SIG-M5 treated with dmso at 0.1 percent for 504 hours (cell line): ENCODE results near the gene AFF2.

Source experiments
- DNase-seq: peaks from one replicate; lab custom pipeline; 2025; ENCODE audit not compliant: unreplicated experiment; lab: John Stamatoyannopoulos, UW

The AFF2 gene

DNA sequence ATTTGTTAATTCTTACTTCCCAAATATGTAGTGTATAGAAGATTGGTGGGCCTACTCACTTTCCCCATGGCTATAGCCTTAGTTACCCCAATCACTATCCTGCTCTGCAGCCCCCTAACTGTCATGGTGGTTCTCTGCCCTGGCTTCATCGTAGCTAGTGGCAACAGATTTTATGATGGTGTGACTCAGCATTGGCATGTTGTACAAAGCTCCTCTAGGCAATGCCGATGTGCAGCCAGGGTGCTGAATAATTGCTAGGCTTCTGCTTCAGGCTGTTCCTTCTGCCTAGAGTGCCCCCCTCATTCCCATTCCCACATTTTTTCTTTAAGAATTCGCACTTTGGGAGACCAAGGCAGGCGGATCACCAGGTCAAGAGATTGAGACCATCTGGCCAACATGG, 35.2 kb downstream of the AFF2 start:
- no peak for DNase-seq

DNA sequence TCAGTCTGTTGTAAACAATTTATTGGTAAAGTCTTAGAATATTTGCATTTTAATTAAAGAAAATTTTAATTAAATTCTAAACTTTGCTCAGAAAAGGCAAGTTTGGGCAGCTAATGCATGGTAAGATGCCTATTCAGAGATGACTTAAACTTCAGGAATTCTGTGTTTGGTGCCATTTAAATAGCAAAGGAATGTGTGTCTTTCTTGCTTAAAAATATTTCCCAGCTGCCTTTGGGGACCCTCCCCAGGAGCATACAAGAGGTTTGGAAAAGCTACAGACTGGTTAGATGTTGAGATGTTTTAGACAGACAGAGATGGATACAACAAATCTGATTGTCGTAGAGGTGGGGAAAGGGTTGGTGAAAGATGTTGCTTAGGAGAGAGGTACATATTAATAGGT, 36.5 kb downstream of the AFF2 start:
- no peak for DNase-seq

DNA sequence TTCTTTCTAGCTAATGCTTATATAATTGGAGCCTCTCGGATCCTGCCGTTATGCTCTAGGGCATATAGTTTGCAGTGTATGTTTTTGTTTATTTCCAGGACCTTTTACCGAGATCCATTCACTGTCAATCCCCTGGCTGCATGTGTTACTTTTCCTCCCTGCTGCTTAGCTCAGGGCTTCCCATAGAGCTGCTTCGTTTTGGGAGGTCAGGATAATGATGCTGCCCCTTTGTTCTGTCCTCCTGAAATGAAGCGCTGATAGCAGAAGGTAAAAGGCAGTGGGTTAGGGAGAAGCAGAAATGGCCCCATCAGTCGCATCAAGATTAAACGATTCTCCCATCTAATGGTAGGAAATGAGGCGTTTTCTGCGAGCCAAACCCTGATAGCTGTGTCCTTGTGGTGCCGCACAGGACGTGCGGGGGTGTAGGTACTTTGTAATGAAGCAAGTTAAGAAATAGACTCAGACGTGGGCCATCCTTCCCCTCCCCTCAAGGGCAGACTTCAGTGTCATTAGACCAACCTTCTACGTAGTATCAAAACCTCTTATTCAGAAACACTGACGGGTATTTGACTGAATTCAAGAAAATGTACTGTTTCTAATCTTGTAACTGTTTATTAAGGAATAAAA, 37.3 kb downstream of the AFF2 start:
- no peak for DNase-seq

DNA sequence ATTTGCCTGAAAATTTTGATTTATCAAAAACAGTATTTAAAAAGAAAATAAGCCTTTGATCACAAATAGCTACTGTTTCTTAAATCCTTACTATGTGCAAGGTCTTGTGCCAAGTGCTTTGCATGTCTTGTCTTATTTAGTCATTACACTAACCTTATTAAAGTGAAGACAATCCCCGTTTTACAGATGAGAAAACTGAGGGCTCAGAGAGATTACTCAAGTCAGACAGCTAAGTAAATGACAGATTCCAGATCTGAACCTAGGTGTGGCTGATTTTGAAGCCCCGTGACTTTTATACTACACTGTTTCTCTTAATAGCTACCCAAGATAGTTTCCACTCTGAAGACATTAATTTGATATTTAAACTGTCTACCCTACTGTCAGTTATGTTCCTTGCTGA, 38.2 kb downstream of the AFF2 start:
- DNase-seq: no peak

DNA sequence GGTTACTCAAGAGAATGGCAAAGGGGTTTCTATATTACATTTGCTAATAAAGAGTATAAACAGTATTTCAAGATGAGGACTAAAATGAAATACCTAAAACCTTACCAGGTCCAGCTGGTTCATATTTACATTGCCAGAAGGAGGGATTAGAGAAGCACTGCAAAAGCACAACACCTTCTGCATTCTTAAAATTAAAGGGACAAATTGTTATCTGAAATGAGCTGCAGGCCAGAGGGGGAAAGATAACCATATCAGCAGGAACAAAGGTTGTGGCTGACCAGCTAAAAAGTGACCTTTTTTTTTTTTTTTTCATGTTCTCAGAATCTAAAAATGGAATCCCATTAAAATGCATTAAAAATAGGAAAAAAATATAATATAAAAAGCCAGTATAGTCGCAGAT, 39.7 kb downstream of the AFF2 start:
- no peak for DNase-seq

DNA sequence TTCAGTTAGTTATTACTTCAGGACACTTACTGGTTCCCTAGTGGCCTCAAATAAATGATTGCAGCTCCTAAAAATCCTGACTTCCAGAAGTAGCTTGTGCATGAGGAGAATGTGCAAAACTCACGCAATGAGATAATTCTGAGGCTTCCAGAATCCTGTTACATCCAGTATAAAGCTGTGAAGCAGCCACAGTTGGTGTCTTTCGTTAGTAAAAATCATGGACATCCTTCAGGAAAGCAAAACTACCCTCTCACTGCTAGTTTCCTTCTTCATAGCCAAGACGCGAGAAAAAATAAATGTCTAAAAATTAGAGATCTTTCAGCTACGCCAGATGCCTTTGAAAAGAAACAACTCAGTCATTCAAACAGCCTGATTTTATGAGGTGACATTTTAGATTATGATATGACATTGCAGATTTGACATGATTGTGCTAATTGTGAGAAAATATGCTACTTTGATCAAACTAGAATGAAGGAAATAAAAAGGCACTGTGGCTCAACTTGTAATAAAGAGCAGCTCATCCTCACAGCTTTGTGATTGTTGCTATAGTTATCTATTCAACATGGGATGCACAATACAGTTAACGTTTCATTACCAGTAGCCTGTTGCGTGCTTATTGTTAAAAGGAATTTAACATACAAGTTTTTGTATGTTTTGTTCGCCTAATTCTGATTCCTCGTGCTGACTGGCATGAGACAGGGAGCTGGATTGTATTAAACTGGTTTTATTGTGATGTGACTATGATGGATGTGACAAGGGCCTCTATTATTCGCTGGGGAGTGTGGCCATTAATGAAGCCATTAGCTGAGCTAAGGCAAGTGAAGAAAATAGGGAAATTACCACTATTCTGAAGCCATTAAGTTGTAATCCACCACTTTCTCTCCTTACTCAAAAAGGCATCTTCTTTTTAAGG, 40.5 kb downstream of the AFF2 start:
- DNase-seq: no peak

DNA sequence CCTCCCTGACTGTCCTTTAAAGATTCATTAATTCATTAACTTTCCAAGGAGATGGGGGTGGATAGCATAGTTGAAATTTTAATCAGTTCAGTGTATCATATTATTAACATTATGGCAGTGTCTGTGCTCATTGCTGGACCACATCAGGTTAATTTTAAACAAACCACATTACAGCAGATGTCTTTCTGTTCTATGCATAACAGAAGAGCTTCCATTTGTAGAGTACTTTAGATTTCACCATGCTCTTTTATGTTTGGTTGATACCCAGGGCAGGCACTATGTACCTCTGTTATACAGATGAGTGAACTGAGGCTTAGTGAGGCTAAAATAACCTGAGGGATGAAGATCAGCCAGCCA, 41.1 kb downstream of the AFF2 start:
- DNase-seq: no peak

DNA sequence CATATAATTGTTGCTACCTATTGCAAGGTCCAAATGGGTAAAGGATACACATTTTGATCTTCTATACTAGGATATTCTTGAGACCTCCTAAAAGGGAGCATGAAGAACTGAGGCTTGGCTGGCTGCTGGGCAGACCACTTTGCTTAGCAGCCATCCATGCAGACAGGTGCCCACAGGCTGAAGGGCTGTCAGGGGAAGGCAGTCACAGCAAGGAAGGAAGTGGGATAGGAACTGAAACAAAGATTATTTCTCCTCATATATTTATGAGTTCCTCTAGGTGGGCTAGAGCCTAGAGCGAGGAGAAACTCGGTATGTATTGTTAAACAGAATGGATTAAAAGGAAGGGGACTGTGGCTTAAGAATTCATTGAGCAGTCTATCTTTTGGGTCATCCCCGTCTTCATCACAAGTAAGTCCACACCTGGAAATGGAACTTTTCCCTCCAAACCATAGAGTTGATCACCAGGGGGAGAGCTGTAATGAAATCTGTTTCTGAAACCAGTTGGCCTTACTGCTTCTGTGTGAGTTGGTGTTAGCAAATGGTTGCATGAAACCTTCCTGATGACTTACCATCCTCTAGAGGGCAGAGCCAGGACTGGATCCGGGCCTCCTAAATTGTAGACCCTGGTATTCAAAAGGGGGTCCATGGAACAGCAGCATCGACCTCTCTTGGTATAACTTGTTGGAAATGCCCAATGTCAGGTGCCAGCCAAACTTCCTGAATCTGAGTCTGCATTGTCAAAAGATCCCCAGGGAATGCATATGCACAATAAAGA, 42.3 kb downstream of the AFF2 start:
- DNase-seq: no peak

DNA sequence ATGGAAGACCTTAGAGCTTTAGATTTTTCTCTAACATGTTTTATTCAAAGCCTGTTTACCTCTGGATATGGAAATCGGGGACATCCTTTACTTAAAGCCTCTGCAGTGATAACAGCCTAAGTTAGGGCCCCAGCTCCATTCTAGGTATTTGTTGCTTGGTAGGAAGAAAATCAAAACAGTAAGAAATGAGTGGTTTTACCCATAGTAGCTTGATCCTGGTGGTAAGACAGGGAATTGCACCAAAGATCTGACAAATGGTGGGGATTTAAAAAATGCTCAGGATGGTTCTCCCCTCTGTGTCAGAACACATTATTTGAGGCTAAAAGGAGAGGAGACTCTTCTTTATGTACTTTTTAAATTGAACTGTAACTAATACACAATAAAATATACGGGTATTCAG, 52.4 kb downstream of the AFF2 start:
- DNase-seq: no peak

DNA sequence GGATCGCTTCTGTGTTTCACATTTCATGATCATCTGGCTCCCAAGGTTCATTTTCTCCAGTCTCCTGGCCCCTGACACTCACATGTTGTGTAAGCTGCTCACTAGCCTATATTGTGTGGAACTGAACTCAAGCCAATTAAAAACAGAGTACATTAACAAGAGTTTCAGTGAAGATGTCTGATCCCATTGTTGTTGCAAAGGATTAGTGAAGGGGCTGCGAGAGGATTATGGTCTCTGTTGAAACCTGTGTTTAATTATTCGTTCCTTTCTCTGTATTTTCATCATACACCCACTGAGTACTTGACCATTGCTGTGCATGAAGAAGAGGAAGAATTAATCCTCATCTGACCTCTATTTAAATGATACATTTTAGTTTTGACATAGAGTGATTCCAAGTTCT, 54.7 kb downstream of the AFF2 start:
- DNase-seq: no peak

DNA sequence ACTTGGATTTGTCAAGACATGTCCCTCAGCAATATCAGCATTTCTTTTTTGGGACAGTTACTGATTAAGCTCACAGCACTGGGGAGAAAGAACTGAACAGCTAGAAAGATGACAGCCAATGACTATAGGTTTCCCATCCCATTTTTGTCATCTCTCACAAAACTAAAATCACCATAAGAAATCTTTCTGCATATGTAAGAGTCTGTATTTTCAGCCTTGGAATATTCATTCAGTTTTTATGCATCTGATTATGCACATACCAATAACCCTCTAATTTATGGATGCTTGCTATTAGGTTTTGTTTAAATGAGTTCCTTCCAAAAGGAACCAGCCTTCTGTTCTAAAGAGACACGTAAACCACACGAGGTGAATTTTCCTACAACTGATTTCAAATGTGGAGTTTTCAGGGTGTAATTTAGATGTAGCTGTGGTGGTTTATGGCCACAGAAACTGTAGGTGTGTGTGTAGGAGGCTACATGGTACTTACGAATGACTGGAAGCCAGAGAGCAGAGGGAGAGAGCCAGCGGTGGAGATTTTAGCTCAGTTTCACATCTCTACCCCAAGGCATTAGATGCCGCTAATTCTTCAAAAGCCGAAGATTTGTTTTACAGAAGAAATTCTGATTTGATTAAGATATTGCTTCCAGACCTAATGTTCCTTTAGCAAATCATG, 55.3 kb downstream of the AFF2 start:
- no peak for DNase-seq

DNA sequence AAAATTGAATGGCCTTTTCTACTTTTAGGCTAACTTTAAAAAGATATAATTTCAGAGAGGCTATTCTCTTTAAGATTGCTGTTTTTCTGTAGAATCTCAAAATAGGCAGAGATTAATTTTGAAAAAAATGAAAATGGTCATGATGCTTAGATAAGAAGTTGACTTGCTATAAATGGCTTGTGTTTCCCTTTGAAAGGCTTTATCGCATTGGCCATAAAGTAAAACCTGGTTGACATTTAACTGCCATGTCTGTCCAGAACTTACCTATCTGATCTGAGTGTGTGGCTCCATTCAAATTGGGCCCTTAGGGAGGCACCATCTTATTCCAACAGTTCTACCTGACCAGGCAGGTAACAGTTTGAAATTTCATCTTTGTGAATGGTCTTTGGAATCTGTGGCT, 56.1 kb downstream of the AFF2 start:
- no peak for DNase-seq

DNA sequence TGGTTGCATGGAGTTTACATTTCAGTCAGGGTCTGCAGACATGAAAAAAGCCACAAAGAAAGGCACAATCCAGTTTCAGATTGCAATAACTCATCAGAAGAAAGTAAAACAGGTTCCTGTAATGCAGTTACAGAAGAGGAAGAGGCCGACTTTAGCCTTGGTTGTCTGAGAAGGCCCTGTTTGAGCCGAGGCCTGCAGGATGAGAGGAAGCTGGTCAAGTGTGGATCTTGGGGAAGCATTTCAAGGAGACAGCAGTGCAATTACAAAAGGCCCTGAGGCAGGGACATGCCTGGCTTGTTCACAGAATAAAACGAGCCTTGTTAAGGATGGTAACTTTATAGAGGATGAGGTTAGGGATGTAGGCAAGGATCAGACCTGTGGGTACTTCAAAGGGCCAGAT, 62.4 kb downstream of the AFF2 start:
- DNase-seq: no peak

DNA sequence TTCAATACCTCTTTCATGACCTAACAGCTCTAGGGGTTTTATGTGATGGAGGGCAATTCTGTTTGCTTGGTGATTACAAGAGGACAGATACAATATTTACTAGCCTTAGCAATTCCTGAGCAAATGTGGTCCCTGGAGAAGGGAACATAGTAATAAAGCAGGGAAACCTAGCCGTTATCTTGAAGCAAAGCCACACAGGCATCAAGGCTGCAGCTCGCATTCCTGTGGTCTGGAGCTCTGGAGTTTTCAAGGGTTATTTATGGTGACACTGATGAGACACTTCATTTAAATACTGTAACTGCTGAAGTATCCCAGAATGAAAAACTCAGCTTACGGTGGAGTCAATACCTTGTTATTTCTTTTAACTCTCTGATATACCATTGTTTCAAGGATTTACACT, 66.8 kb downstream of the AFF2 start:
- DNase-seq: no peak

DNA sequence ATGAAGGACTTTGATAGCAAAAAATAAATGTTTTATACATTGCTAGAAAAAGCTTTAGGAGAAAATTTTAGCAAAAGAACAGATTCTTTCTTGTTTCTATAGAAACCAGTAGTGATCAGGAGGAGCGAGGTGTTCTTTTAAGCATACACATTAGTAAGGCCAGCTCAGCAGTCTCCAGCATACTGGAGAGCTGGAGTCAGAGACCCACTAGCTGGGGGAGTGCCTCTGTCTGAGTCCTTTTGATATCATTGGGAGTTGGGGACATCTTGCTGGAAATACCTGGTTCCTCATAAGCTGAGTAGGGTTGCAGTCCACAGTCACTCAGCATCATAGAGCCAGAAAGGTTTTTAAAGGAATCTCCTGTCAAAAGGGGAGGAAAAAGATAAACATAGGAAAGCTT, 67.4 kb downstream of the AFF2 start:
- DNase-seq: no peak

DNA sequence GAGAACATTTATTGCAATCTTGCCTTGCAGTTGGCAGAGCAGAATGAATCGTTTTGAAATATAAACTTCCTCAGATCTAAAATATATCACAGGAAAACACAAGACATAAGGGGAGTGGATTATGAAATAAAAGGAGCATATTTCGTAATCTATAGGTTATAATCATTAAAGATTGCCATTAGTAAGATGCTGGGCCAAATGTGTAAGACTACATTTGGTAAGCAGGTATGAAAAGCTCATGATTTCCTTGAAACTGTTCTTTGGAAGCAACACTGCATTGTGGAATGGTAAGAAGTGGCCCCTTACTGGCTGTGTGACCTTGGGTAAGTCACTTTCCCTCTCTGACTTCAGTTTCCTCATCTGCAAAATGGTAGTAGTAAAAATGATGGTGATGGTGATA, 68.3 kb downstream of the AFF2 start:
- no peak for DNase-seq

DNA sequence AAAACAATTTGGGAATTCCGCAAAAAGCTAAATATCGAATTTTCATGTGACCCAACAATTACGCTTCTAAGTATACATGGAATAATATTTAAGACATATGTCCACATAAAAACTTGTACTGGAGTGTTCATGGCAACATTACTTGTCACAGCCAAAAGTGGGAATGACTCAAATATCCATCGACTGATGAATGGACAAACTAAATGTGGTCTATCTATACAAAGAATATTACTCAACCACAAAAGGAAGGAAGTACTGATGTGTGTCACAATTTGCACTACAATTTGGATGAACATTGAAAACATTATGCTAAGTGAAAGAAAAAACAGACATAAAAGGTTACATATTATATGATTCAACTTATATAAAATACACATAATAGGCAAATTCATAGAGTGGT, 71.9 kb downstream of the AFF2 start:
- DNase-seq: no peak

DNA sequence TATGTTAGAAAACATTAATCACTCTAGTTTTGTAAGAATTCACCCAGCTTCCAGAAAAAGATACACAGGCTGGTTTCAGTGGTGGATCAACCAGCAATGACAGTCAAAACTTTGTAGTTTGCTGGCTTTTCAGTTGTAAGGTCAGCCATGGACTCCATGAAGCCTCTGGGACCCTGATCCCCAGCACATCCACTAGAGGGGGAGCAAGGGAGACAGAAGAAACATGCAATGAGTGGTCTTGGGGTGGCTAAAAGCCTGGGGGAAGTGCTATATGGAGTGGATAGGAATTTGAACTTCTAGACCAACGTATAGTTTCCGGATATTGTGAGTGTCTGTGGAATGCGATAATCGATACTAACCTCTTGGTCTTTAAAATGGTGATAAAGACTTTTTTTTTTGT, 72.7 kb downstream of the AFF2 start:
- DNase-seq: no peak

DNA sequence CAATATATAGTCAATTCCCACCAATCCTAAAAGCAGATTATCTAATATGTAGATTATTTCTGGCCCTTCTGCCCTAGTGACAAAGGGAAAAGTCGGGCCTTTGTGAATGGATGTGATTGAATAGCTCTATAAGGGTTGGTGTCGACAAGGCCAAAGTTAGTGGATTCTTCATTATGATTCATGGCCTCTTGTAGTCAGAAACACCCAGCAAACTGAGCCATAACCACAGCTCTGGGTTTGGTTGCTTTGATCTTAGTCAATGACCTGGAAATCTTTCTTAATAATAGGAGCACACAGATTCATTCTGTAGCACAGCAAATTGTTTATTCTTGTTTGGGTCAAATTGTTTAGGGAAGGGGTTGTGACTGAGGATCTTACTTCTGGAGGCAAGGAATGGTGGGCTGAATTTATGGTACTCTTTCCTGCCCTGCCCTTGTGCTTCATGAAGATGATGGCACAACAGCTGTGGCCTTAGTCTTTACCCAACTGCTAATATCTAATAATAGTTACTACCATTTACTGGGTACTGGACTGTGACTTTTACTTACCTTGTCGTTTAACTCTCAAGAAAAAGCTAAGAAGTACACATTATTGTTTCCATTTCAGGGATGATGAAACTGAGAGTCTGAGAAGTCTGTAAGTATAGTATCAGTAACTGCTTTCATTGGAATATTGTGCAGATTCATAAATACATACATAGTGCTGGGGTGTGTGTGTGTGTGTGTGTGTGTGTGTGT, 74.0 kb downstream of the AFF2 start:
- no peak for DNase-seq

DNA sequence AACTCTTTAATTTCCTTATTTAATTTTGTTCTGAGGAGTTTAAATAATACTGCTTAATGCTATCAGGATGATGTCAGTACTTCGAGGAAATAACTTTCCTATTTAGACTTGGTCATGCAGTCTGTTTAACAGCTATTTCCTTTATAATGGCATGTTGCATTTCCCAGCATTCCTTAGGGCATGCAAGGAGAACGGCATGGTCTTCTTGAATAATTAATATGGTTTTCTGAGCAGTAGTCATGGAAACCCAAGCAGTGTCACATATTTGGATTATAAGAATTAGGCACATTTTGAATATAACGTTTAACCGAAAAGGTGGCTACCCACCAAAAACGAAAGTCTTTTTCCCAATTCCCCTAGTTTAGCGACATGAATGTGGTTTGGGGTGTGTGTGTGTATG, 76.0 kb downstream of the AFF2 start:
- no peak for DNase-seq

DNA sequence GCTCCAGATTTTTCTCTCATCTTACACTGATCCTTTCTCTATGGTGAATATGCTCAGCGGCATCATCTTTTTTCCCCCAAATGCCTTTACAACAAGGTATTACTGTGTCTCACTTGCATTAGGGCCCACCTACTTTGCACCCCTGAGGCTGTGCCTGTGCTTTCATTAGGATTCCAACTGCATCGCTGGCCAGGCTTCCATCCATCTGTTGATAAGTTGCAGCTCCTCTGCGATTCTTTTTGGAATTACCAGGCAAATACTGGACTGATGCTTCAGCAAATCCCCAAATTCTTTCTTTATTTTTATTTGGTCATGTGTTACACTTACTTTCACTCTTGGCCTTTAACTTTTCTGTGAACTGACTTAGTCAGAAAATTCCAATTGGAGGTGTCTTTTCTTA, 77.3 kb downstream of the AFF2 start:
- DNase-seq: no peak
